Choroid plexus epithelial cell (primary cell): ENCODE data around the gene VSX1.

Source experiments
- DNase-seq: peaks from one replicate; pipeline ENCODE4 v3.0.0-alpha.2; 2010; ENCODE audit warnings: low read depth
- H3K4me3 ChIP-seq: 2 replicates; pipeline ENCODE4 v1.5.1; 2011; ENCODE audit warnings: low read depth, mild to moderate bottlenecking, control low read depth, low read length, moderate library complexity
- CTCF ChIP-seq: conservative IDR thresholded peaks from 2 replicates; pipeline ENCODE4 v1.5.1; 2011; ENCODE audit warnings: low read depth, mild to moderate bottlenecking, control low read depth, inconsistent platforms, low read length, moderate library complexity

The VSX1 gene

GRCh38 chr20:25038103-25038410 is 43.9 kb downstream of the VSX1 start:
- no peak for DNase-seq
- TF ChIP-seq CTCF = no peak
- H3K4me3 ChIP-seq = no peak overlapping the region

- DNase-seq = no peak
Measured at GRCh38 chr20:25037288-25038102, 44.4 kb downstream of the VSX1 start.

GRCh38 chr20:25036331-25036936 is 45.5 kb downstream of the VSX1 start:
- no peak for TF ChIP-seq CTCF
- no peak overlapping the region for H3K4me3 ChIP-seq
- DNase-seq = no peak

More at GRCh38 chr20:25037288-25038102, 44.4 kb downstream of the VSX1 start:
- no peak overlapping the region for H3K4me3 ChIP-seq
- no peak for TF ChIP-seq CTCF

GRCh38 chr20:25035921-25036320 is 46.0 kb downstream of the VSX1 start:
- no peak for DNase-seq
- H3K4me3 ChIP-seq = no peak overlapping the region
- TF ChIP-seq CTCF = no peak

GRCh38 chr20:25033924-25034300 is 48.0 kb downstream of the VSX1 start:
- TF ChIP-seq CTCF = no peak
- no peak for DNase-seq
- H3K4me3 ChIP-seq = no peak overlapping the region

GRCh38 chr20:25033265-25033923 is 48.5 kb downstream of the VSX1 start:
- no peak overlapping the region for H3K4me3 ChIP-seq
- DNase-seq = peak; percentile 27
- TF ChIP-seq CTCF = no peak
